SK-N-MC (cell line): ENCODE data around the gene MOSMO.

Experiments used
- EZH2 ChIP-seq: fragments of 200-600 bp; sonication (generic); IDR thresholded peaks from one replicate; pipeline ENCODE4 v1.6.1; 2017; ENCODE audit warnings: antibody characterized with exemption
- FOXP2 ChIP-seq: optimal IDR thresholded peaks from 2 replicates; pipeline ENCODE3; 2011; ENCODE audit warnings: mild to moderate bottlenecking, moderate library complexity; ENCODE audit not compliant: insufficient read depth; ENCODE audit errors: extremely low read length, control extremely low read depth
- POLR2AphosphoS5 ChIP-seq: IDR thresholded peaks from 2 replicates; pipeline ENCODE4 v1.6.1; 2012; ENCODE audit warnings: mild to moderate bottlenecking, low read depth, low read length, borderline replicate concordance

DNA sequence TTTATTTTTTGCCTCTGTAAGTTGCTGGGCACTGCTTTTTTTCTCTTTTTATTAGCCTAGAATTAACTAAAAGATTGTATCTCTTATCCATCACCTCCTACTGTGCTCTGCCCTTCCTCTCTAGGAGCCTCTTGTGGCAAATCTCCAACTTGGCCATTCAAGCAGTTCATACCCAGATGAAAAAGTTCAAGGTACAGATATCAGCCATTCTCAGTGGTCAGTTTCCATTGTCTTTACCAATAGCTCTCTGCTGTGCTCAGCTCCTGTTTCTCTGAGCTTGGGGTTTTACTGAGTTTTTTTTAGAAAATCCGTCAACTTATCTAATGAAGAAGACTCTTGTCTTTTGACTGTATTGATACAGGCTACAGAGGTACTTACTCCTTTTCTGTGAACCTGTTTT is 15.6 kb downstream of the MOSMO start:
- no peak for TF ChIP-seq EZH2
- no peak for TF ChIP-seq POLR2AphosphoS5
- no peak for TF ChIP-seq FOXP2
